HG02623 (cell line): ENCODE data around the gene COBLL1.

ENCODE experiments used
- ATAC-seq: cut with Tn5 transposase; IDR thresholded peaks from one replicate; pipeline ENCODE4 v1.9.1; 2021; ENCODE audit warnings: moderate library complexity; ENCODE audit not compliant: unreplicated experiment

Gene COBLL1

DNA sequence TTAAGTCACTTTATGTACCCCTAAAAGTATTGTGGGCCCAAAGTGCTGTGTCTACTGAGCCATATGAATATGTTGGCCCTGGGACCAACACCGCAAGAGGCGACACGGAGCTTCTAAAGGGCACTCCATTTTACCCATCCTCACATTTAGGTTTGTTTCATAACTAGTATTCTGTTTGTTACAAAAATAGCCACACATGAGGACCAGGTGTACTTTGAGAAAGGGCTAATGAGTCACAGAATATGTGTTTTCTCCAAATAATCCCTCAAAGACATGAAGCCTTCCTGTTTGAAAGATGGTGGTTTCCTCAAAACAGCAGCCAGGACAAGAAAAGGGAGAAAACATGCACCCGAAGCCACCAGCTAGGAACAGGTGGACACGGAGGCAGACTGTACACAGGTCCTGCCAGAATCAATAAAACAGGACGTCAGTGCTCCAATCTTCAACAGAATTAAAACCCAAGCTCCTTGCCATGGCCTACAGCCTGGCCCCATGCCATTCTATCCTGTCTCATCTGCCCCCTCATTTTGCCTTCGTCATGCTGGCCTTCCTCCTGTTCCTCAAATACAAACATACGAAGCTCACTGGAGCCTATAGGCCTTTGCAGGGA lies 198.6 kb downstream of the COBLL1 start:
- no peak for ATAC-seq

DNA sequence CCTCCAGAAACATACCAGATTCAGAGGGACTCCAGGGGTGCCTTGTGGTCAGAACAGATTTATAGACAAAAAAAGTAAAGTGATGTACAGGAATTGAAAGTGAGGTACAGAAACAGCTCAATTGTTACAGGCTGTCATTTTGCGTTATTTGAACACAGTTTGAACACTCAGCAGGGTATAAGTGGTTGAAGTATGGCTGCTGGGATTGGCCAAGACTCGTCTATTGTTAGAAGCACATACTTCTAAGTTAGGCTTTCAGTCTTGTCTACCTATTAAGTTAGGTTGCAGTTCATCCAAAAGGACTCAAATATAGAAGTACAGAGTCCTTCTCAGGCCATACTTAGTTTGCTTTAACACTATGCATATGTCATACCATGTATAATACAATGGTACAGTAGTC lies 199.4 kb downstream of the COBLL1 start:
- ATAC-seq = no peak
